NCI-H128 (cell line): ENCODE results near the gene PIEZO2.
"Not testable (repeated sequence)": the region's sequence is repeated elsewhere in the genome, so short reads cannot be mapped to it uniquely, and the experiment has no call there.

Source experiments
- DNase-seq: peaks from one replicate; lab custom pipeline; 2025; ENCODE audit not compliant: unreplicated experiment; lab: John Stamatoyannopoulos, UW

The PIEZO2 gene

GRCh38 chr18:11150271-11150615 is 874 bp upstream of the PIEZO2 start:
- DNase-seq: no peak

GRCh38 chr18:11148680-11149440 is 509 bp downstream of the PIEZO2 start:
- no peak for DNase-seq

GRCh38 chr18:11147962-11148679 is 1.2 kb downstream of the PIEZO2 start:
- no peak for DNase-seq

- DNase-seq: no peak
Measured at GRCh38 chr18:11147371-11147951, 1.9 kb downstream of the PIEZO2 start.

- DNase-seq: no peak
Measured at GRCh38 chr18:11146947-11147345, 2.4 kb downstream of the PIEZO2 start.

GRCh38 chr18:11146238-11146946 is 3.0 kb downstream of the PIEZO2 start:
- DNase-seq: no peak

GRCh38 chr18:11145413-11146191 is 3.8 kb downstream of the PIEZO2 start:
- DNase-seq: no peak

GRCh38 chr18:11137400-11137799 is 12.0 kb downstream of the PIEZO2 start:
- DNase-seq: no peak

GRCh38 chr18:11136241-11136640 is 13.1 kb downstream of the PIEZO2 start:
- no peak for DNase-seq

GRCh38 chr18:11134940-11135339 is 14.4 kb downstream of the PIEZO2 start:
- DNase-seq: no peak

GRCh38 chr18:11129059-11129458 is 20.3 kb downstream of the PIEZO2 start:
- not testable (repeated sequence) for DNase-seq

- no peak for DNase-seq
Measured at GRCh38 chr18:11125492-11126315, 23.7 kb downstream of the PIEZO2 start.

- DNase-seq: no peak
Measured at GRCh38 chr18:11124054-11124453, 25.3 kb downstream of the PIEZO2 start.

- no peak for DNase-seq
Measured at GRCh38 chr18:11121443-11121849, 27.9 kb downstream of the PIEZO2 start.

- no peak for DNase-seq
Measured at GRCh38 chr18:11119959-11120587, 29.3 kb downstream of the PIEZO2 start.

- DNase-seq: no peak
Measured at GRCh38 chr18:11119550-11119949, 29.8 kb downstream of the PIEZO2 start.

- no peak for DNase-seq
Measured at GRCh38 chr18:11118051-11118766, 31.2 kb downstream of the PIEZO2 start.

- no peak for DNase-seq
Measured at GRCh38 chr18:11115276-11115675, 34.1 kb downstream of the PIEZO2 start.

- no peak for DNase-seq
Measured at GRCh38 chr18:11114653-11115052, 34.7 kb downstream of the PIEZO2 start.
